Adrenal gland (tissue), 12 donors: Measurements from ENCODE around the gene PLEKHD1. TPM values are rescaled to one million over a fixed set of nuclear protein-coding genes. Genes with fewer than 3 reads are reported as not detected.

Experiments used
- DNase-seq, 7 donors: peaks; one replicate each; pipeline ENCODE4 v3.0.0-alpha.2; 2019 to 2020
- H3K27ac ChIP-seq, 5 donors: fragments of 200-600 bp; sonication (generic) in 4 of 5; 1 replicate in 3 of 5; 2 replicates in 2 of 5; pipeline versions ENCODE4 v1.5.1 to v1.8.0; 2016 to 2020; ENCODE audit warnings: mild to moderate bottlenecking in 1 of 5
- H3K27me3 ChIP-seq: fragments of 200-600 bp; 2 replicates; pipeline ENCODE4 v1.8.0; 2021
- H3K36me3 ChIP-seq, 2 donors: fragments of 200-600 bp; replicated peaks in 1 of 2; 1 replicate in 1 of 2; 2 replicates in 1 of 2; pipeline versions ENCODE4 v1.5.1 to v1.8.0; 2018 to 2022
- H3K4me1 ChIP-seq, 2 donors: fragments of 200-600 bp; replicated peaks in 1 of 2; 1 replicate in 1 of 2; 2 replicates in 1 of 2; pipeline versions ENCODE4 v1.5.1 to v1.8.0; 2018 to 2021
- H3K4me3 ChIP-seq, 4 donors: fragments of 200-600 bp; sonication (generic) in 3 of 4; one replicate each; pipeline ENCODE4 v1.5.1; 2016 to 2018
- H3K9me3 ChIP-seq, 3 donors: fragments of 200-600 bp; sonication (generic) in 1 of 3; replicated peaks in 1 of 3; 1 replicate in 2 of 3; 2 replicates in 1 of 3; pipeline versions ENCODE4 v1.5.1 to v1.8.0; 2016 to 2021
- POLR2A ChIP-seq, 2 donors: fragments of 450-650 bp; IDR thresholded peaks; one replicate each; pipeline ENCODE4 v1.6.1; 2017; ENCODE audit warnings: antibody characterized with exemption in 2 of 2, mild to moderate bottlenecking in 2 of 2, moderate library complexity in 1 of 2
- WGBS, 4 donors: extraction: QIAGEN DNeasy Blood & Tissue Kit in 2 of 4; methylation state at CpG; one replicate each; pipeline versions ENCODE4 v1.1.5 to v1.1.7; 2013 to 2017; 5-methylcytosine and 5-hydroxymethylcytosine counted together
- intact Hi-C, 2 donors: fragments of 100-400 bp; cut with DNase I; formaldehyde crosslinking; loops; one replicate each; pipeline versions ENCODE4 v1.14.1 to v1.15.0; 2022 to 2023
- polyA plus RNA-seq, 3 donors: library from polyadenylated mRNA; stranded (reverse); fragments of 200-250 nt in 2 of 3; fragments of 350-450 nt in 1 of 3; fragmentation: Illumina TruSeq in 1 of 3; extraction: RNeasy Lipid Tissue Mini Kit (QIAGEN cat#74804) in 1 of 3; gene quantifications; one replicate each; pipeline ENCODE4 v1.2.3, GENCODE V29; 2013 to 2014
- total RNA-seq, 9 donors: library from RNA; depleted of rRNA in 4 of 9; stranded (reverse); fragments of >200 nt in 4 of 9; fragments of 120-200 nt in 1 of 9; fragmentation: NEBNext Ultra II Directional in 1 of 9; extraction: Animal tissue kit (Norgen Biotek cat#: 25700) in 1 of 9; gene quantifications; one replicate each; pipeline versions ENCODE4 v1.1.0 to v1.2.4, GENCODE V29; 2013 to 2023
- TF ChIP-seq, protein P1 (sequence below), 6 experiments: fragments of 450-650 bp in 4 of 6; fragments of 200-600 bp in 2 of 6; sonication (generic) in 1 of 6; IDR thresholded peaks; 1 replicate in 5 of 6; 2 replicates in 1 of 6; pipeline versions ENCODE4 v1.5.1 to v1.8.0; 2016 to 2021; ENCODE audit warnings: antibody characterized with exemption in 6 of 6, mild to moderate bottlenecking in 2 of 6, moderate library complexity in 1 of 6
- donor health status: healthy with polysubstance abuse.
- donor health status: Bipolar disorder and iron deficiency.
- donor health status: DM: yes; HTN: yes; CAD: no.
- donor health status: DM: no; HTN: no; CAD: no.
- donor health status: DM: no; HTN: no; CAD: no.
- donor health status: DM: yes; HTN: yes; CAD: no.

Gene PLEKHD1
- total and polyA plus RNA-seq, 12 donors, result 0.04 to 0.25 (median 0.14) TPM; not detected in 3

DNA sequence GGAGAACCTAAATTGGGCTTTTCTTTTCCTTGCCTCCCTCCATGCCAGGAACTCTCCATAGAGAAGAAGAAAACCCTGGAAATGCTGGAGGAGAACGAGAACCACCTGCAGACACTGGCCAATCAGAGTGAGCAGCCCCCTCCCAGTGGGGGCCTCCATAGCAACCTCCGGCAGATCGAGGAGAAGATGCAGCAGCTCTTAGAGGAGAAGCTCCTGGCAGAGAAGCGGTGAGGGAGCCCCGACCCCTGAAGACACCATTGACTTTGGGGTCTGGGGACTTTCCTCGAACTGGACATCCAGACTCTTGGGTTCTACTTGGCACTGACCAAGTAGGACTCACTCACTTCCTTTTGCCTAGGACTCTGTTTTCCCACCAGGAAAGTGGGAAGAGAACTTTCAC, 41.4 kb downstream of the PLEKHD1 start:
- Histone ChIP-seq H3K27ac (no peak overlapping the region), H3K4me3 (no peak overlapping the region), H3K27me3 (no peaks in the 10 kb centered on the region), H3K4me1 (no peaks in the 10 kb centered on the region), H3K9me3 (no peaks in the 10 kb centered on the region), H3K36me3 (no peaks in the 10 kb centered on the region)
- no peak for DNase-seq
- intact Hi-C loops, result no loop called here
- WGBS, 4 donors, result 77 to 85% (median 81%) methylated on average over 6 of the region's 6 CpGs; no CpG with 5 or more reads in 1 of the 4 donors
- TF ChIP-seq POLR2A (IDR thresholded peaks at IDR 0.05), result no peak
- TF ChIP-seq, protein P1, sequence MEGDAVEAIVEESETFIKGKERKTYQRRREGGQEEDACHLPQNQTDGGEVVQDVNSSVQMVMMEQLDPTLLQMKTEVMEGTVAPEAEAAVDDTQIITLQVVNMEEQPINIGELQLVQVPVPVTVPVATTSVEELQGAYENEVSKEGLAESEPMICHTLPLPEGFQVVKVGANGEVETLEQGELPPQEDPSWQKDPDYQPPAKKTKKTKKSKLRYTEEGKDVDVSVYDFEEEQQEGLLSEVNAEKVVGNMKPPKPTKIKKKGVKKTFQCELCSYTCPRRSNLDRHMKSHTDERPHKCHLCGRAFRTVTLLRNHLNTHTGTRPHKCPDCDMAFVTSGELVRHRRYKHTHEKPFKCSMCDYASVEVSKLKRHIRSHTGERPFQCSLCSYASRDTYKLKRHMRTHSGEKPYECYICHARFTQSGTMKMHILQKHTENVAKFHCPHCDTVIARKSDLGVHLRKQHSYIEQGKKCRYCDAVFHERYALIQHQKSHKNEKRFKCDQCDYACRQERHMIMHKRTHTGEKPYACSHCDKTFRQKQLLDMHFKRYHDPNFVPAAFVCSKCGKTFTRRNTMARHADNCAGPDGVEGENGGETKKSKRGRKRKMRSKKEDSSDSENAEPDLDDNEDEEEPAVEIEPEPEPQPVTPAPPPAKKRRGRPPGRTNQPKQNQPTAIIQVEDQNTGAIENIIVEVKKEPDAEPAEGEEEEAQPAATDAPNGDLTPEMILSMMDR (IDR thresholded peaks at IDR 0.05), result no peak

DNA sequence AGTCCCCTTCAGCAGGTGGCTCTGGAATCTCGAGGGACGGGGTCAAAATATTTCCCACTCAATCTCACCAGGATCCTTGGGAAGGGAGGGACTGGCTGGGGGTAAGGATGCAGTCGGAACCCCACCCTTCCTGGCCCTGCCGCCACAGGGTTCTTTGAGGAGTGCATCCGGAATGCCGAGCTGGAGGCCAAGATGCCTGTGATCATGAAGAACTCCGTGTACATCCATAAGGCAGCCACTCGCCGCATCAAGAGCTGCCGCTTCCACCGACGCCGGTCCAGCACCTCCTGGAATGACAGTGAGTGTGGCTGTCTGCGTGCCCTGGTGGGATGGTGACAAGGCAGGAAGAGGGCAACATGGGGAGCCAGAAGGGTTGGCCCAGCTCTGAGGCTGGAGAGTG, 43.1 kb downstream of the PLEKHD1 start:
- Histone ChIP-seq H3K27ac (no peak overlapping the region), H3K9me3 (no peaks in the 10 kb centered on the region), H3K4me3 (no peak overlapping the region), H3K4me1 (no peaks in the 10 kb centered on the region), H3K27me3 (no peaks in the 10 kb centered on the region), H3K36me3 (no peaks in the 10 kb centered on the region)
- intact Hi-C loops, result no loop called here
- no peak for DNase-seq
- 88 to 91% (median 89%) methylated on average over 9 to 14 of the region's 14 CpGs for WGBS, 4 donors
- no peak for TF ChIP-seq POLR2A (IDR thresholded peaks at IDR 0.05)
- TF ChIP-seq, protein P1 (IDR thresholded peaks at IDR 0.05), result no peak

DNA sequence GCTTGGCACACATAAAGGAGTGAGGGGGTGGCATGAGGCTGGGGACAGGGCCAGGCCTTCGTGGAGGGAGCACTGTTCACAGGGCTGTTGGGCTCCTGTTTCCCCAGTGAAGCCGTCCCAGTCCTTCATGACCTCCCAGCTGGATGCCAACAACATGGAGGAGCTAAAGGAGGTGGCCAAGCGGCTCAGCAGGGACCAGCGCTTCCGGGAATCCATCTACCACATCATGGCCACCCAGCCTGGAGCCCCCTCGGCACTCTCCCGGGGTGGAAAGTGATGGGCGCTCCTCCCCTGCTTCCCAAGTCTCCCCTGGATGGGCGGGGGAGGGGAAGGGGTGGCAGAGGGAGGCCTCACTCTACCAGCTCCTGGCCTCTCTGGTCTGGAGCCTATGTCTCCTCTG, 43.6 kb downstream of the PLEKHD1 start:
- H3K27me3 ChIP-seq, result no peaks in the 10 kb centered on the region
- H3K36me3 ChIP-seq, result no peaks in the 10 kb centered on the region
- no peaks in the 10 kb centered on the region for H3K4me1 ChIP-seq
- H3K4me3 ChIP-seq, result no peak overlapping the region
- intact Hi-C loops, result no loop called here
- H3K9me3 ChIP-seq, result no peaks in the 10 kb centered on the region
- 83 to 94% (median 90%) methylated on average over 5 to 9 of the region's 9 CpGs for WGBS, 4 donors
- no peak for DNase-seq
- H3K27ac ChIP-seq, result no peak overlapping the region
- no peak for TF ChIP-seq POLR2A (IDR thresholded peaks at IDR 0.05)
- TF ChIP-seq, protein P1 (IDR thresholded peaks at IDR 0.05), result no peak

DNA sequence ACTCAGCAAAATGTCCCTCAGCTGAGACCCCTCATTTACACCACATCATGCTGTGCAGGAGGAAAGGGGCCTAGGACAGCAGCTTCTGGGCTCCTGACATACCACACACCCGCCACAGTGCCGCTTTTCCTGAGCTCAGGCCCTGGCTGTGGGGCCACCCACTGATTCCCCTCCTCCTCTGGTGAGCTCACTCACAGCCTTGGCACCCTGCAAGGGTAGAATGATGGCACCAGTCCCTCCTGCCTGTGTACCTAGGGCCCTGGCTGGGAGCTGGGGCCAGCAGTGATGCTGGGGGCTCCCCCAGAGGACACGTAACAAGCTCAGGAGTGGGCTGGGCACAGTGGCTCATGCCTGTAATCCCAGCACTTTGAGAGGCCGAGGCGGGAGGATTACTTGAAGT, 44.4 kb downstream of the PLEKHD1 start:
- intact Hi-C loops, result no loop called here
- Histone ChIP-seq H3K9me3 (no peaks in the 10 kb centered on the region), H3K36me3 (no peaks in the 10 kb centered on the region), H3K27ac (no peak overlapping the region), H3K27me3 (no peaks in the 10 kb centered on the region), H3K4me1 (no peaks in the 10 kb centered on the region), H3K4me3 (no peak overlapping the region)
- no peak for TF ChIP-seq POLR2A (IDR thresholded peaks at IDR 0.05)
- no peak for DNase-seq
- 91 to 94% (median 93%) methylated on average over 5 of the region's 5 CpGs for WGBS, 4 donors

DNA sequence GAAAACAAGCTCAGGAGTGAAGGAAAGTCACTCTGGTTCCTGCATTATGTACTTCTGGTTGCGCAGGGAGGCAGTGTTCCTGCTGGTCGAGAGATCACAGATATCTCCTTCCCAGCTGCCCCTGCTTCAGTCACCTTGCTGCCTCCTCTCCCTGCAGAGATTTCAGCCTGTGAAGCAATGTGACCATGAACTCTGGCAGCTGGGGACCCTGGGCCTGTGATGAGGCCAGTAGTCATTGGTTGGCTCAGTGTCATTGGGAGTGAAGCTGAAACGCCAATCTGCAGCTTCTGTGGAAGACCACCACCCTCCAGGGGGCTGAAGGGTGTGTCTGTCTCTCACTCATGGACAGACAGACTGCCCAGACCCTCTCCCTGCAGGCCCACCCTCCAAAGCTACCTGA, 45.0 kb downstream of the PLEKHD1 start:
- Histone ChIP-seq H3K4me1 (no peaks in the 10 kb centered on the region), H3K27me3 (no peaks in the 10 kb centered on the region), H3K9me3 (no peaks in the 10 kb centered on the region), H3K36me3 (no peaks in the 10 kb centered on the region), H3K4me3 (no peak overlapping the region), H3K27ac (no peak overlapping the region)
- DNase-seq, result no peak
- 60 to 79% (median 73%) methylated on average over 2 to 3 of the region's 3 CpGs for WGBS, 4 donors
- intact Hi-C loops, result no loop called here
- TF ChIP-seq, protein P1 (IDR thresholded peaks at IDR 0.05), result no peak
- TF ChIP-seq POLR2A (IDR thresholded peaks at IDR 0.05), result no peak
